GM19035 (cell line): ENCODE measurements around the gene UBL4A.

Experiments used
- ATAC-seq: cut with Tn5 transposase; IDR thresholded peaks from one replicate; pipeline ENCODE4 v1.9.1; 2021; ENCODE audit not compliant: unreplicated experiment

The UBL4A gene

DNA sequence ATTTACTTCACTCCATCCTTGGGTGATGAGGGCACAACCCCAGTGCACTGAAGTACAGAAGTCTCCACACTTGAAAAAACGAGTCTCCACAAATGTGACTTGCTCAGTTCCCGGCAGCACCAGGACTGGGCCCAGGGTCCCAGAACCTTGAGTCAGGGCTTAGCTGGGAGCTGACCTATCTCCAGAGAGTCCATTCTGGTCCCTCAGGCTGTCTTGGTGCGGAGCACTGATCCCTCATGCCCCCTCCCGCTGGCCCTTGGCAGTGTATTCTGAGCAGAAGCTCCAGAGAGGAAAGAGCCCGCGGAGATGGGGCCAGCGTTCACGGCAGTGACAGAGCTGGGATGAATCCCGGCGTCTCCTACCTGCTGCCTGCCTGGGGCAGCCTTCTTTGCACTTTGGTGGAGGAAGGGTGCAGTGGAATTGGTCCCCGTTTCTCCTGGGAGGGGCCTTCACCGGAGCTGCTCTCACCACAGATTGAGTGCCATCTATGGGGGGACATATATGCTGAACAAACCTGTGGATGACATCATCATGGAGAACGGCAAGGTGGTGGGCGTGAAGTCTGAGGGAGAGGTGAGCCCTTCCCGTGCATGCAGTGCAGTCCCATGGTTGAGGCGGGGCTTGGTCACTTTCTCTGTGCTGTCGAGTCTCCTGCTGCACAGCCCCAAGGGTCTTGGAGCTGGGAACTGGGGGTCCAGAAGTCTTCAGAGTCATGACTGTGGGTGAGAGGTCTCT lies 45.6 kb downstream of the UBL4A start:
- no peak for ATAC-seq

DNA sequence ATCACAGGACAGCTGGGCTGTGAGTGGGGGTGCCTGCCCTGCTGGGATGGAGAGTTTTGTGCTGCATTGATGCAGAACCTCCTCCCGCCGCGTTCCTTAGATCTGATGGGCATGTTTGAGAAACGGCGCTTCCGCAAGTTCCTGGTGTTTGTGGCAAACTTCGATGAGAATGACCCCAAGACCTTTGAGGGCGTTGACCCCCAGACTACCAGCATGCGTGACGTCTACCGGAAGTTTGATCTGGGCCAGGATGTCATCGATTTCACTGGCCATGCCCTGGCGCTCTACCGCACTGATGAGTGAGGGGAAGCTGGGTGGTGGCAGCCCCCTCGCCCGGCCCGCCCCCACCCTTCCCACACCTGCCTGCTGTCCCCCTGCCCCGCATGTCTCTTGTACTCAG lies 46.6 kb downstream of the UBL4A start:
- no peak for ATAC-seq

DNA sequence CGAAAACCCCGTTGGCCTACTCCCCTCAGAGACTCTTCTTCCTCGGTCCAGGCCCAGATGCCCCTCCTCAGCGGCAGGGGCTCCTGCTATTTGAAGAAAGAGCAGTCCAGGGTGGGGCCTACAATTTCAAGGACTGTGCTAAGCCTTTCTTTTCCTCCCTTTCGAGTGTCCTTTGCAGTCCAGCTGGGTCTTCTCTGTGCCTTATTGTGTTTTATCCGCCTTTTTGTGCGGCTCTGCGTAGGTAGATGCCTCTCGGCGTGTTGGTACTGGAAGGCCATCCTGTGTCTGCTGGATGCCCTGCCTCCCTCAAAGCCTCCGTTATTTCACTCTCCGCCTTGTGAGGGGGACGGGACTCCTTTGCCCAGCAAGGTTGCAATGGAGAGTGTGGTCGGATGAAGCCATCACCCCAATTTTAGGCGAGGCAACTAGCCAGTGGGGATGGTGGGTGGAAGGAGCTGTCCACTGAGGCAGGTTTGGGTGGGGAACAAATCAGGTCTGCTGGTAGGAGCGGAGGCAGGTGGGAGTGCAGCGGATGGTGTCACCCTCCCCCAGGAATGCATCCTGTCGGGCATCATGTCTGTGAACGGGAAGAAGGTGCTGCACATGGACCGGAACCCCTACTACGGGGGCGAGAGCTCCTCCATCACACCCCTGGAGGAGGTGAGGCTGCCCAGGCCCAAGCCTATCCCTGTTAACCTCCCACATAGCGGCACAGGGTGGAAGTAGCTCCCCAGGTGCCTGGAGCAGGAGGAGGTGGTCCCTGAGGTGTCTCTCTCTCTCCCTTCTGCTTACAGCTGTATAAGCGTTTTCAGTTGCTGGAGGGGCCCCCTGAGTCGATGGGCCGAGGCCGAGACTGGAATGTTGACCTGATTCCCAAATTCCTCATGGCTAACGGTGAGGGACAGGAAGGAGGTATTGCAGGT lies 48.2 kb downstream of the UBL4A start:
- ATAC-seq, result no peak

DNA sequence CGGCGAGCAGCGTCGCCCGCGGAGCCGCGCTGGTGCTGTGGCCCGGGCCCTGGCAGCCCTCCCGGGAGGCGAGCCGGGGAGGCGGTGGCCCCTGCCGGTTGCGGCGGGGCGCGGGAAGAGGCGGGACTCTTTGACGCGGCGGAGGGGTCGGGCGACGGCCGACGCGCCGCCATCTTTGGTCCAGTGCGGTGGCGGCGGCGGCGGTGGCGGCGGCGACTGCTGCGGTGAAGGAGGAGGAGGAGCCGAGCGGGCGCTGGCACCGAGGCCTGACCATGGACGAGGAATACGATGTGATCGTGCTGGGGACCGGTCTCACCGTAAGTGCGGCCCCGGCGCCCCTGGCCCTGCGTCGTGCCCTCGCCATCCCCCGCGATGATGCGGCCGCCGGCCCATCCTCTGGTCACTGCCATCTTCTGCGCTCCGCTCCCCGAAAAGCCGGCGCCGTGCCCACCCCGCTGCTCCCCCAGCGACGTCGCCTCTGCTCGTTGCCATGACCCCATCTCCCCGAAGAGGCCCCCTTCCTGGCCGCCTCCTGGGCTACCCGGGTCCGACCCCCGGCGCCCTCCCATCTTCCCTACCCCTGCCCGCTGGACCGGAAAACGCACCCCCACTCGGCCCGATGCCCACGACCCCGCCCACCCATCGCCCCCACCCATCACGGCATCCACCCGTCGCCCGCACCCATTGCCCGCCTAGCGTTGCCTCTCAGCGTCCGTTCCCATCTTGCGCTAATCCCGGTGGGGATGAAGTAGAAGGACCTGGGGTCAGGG lies 49.2 kb downstream of the UBL4A start, which contains the start of gene GDI1:
Gene GDI1 (plus strand): TSS at position 172 of the 770 bp plus-strand sequence. CDS start 101 bp downstream, at position 273.
- no peak for ATAC-seq

DNA sequence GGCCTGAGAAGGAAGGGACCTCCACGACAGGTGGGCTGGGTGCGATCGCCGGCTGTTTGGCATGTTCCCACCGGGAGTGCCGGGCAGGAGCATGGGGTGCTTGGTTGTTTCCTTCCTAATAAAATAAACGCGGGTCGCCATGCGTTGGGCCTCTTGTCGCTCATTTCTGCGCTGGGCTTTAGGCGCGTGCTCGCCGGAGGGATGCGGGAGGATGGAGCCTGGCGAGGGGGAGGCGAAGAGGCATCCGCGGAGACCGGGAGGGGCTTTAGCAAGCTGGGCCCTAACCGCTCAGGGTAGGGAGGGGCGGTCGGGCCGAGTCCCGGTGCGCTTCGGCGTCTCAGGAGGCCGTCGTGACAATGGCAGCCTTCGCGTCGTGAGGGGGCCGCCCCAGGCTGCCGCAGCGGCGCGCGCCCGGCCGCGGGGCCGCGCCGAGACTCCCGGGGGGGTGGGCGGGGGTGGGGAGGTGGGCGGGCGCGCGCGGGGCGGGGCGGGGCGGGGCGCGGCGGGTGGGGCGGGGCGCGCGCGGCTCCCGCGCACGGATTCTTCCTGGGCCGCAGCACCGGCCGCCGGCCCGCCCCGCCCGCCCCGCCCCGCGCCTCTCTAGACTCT lies 49.9 kb downstream of the UBL4A start:
- ATAC-seq, result no peak

DNA sequence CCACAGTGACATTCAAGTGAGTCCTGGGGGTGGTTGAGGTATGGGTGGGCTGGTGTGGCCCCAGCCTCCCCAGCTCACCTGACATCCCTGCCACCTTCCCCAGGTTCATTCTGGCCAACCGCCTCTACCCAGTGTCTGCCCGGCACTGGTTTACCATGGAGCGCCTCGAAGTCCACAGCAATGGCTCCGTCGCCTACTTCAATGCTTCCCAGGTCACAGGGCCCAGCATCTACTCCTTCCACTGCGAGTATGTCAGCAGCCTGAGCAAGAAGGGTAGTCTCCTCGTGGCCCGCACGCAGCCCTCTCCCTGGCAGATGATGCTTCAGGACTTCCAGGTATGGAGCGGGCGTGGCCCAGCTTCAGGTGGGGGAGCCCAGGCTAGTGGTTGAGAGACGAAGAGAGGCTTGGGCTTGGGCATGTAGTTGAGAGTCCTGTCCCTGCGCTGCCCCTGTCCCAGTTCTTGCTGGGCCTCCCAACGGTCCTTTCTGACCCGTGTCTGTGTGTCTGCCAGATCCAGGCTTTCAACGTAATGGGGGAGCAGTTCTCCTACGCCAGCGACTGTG lies 51.2 kb downstream of the UBL4A start:
- ATAC-seq, result no peak

DNA sequence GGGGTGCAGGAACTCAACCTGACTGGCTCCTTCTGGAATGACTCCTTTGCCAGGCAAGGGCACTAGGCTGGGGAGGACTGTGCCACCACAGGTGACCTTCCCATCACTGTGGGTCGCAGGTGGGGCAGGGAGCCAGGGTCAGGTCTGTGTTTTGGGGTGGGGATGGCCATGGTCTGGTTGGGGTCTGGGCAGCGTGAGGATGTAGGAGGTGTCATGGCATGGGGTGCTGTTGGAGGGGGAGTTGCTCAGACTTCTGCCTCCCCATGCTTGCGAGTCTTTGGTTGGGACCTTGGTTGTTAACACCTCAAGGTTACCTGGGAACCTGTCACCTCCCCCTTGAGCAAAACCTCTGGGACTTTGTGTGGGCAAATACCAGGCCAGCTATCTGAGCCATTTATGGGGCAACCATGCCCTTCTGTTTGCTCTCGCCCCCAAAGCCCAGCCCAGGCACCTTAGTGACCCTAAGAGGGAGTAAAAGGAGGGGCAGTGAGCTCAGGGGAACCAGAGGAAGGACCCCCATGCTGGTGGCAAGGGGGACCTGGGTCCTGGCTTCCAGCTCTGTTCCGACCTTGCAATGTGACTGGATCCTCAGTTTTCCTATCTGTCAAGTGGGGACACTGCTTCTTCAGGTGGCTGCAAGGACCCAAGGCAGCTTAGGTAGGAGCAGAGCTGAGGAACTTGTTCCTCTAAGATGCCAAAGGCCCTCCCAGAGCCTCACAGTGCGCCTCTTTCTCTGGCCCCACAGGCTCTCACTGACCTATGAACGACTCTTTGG lies 51.8 kb downstream of the UBL4A start:
- no peak for ATAC-seq
